ENCODE data around the gene MAPKAPK3.

MAPKAPK3 gene

DNA sequence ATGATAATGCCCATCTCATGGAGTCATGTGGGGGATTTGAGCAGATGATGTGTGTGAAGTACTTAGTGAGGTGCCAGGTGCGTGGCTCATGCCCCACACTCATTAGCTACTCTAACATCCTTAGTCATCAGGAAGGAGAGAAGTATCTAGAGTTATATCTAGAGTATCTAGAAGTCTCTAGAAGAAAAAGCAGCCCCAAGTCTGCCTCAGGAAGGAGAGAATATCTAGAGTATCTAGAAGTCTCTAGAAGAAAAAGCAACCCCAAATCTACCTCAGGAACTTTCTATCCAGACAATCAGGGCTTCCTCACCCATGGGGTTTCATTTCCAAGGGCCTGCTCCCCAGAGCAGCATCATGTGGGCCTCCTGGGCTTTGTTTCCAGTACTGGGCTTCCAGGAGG lies 33.1 kb downstream of the MAPKAPK3 start:
- DNase-seq (ENCODE audit: insufficient read length, low spot score) (no peak), FAIRE-seq (no peak)
- TF ChIP-seq, protein P1, sequence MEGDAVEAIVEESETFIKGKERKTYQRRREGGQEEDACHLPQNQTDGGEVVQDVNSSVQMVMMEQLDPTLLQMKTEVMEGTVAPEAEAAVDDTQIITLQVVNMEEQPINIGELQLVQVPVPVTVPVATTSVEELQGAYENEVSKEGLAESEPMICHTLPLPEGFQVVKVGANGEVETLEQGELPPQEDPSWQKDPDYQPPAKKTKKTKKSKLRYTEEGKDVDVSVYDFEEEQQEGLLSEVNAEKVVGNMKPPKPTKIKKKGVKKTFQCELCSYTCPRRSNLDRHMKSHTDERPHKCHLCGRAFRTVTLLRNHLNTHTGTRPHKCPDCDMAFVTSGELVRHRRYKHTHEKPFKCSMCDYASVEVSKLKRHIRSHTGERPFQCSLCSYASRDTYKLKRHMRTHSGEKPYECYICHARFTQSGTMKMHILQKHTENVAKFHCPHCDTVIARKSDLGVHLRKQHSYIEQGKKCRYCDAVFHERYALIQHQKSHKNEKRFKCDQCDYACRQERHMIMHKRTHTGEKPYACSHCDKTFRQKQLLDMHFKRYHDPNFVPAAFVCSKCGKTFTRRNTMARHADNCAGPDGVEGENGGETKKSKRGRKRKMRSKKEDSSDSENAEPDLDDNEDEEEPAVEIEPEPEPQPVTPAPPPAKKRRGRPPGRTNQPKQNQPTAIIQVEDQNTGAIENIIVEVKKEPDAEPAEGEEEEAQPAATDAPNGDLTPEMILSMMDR (IDR thresholded peaks at IDR 0.05; ENCODE audit: insufficient read depth, missing control alignments): no peak

GRCh38 chr3:50651445-50651844 lies 34.5 kb downstream of the MAPKAPK3 start:
- FAIRE-seq: no peak
- no peak for DNase-seq (ENCODE audit: insufficient read length, low spot score)
- TF ChIP-seq, protein P1 (IDR thresholded peaks at IDR 0.05; ENCODE audit: insufficient read depth, missing control alignments): no peak

DNA sequence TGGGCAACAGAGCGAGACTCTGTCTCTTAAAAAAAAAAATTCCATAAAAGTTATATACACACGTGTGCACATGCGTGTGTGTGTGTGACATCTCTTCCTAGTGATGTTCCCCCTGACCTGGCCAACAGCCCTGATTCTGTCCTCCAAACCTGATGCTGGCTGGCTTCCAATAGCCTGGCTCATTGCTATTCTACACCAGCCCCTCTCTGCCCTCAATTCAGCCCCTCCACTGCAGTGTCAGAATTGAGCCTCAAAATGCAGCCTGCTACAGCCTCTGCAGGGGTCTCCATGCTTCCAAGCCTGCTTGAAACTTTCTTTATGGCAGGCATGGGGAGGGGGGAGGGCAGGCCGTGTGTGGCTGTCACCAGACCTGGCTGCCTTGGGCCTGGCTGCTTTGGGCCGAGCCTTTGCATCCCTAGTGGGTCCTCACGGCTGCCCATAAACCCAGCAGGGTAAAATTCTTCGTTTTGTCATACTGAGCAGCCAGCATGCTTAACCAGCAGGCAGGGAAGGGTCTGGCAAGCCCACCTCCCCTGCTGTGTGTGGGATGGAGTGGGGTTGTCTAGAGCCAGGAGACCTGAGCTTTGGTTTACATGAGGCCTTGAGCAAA lies 35.1 kb downstream of the MAPKAPK3 start:
- TF ChIP-seq, protein P1 (IDR thresholded peaks at IDR 0.05; ENCODE audit: insufficient read depth, missing control alignments): no peak

GRCh38 chr3:50652709-50653108 lies 35.8 kb downstream of the MAPKAPK3 start:
- DNase-seq (ENCODE audit: insufficient read length, low spot score) (no peak), FAIRE-seq (no peak)
- TF ChIP-seq, protein P1 (IDR thresholded peaks at IDR 0.05; ENCODE audit: insufficient read depth, missing control alignments): peak; percentile 41

More for the DNA sequence above, 35.1 kb downstream of the MAPKAPK3 start:
- FAIRE-seq (no peak), DNase-seq (ENCODE audit: insufficient read length, low spot score) (no peak)

GRCh38 chr3:50653937-50654595 lies 37.1 kb downstream of the MAPKAPK3 start:
- no peak for DNase-seq (ENCODE audit: insufficient read length, low spot score)
- FAIRE-seq: no peak
- TF ChIP-seq, protein P1 (IDR thresholded peaks at IDR 0.05; ENCODE audit: insufficient read depth, missing control alignments): no peak

DNA sequence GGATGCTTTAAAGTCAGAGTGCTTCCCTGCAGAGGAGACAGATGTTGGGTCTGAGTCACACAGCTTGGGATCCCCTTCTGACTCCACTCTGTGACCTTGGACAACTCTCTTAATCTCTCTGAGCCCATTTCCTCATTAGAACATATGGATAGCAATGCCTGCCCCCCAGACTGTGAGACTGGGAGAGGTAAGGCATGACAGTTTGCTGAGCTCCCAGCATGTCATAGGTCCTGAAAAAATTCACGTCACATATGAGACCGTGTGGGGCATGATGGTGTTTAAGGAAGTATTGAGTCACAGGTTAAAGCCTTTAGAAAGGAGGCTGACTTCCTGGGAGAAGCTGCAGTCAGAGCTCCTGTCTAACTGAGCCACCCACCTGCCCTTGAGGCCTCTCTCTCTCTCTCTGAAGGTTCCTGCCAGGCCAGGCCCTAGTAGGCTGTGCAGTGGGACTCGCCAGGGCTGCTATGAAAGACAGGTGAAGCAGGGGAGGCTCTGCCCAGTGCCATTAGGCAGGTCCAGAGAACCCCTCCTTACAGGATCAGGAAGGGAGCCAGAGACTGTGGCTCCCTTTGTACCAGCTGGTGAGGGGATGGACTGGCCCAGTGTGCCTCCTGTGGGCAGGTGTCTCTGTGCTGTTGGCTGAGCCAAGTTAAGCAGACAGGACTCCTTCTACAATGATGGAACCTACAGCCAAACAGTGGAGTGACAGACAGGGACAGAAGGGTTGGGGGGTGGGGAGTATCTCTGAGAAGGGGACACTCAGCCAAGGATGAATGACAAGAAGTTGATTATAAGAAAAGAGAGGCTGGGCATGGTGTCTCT lies 38.3 kb downstream of the MAPKAPK3 start:
- DNase-seq (ENCODE audit: insufficient read length, low spot score) (no peak), FAIRE-seq (no peak)
- TF ChIP-seq, protein P1 (IDR thresholded peaks at IDR 0.05; ENCODE audit: insufficient read depth, missing control alignments): no peak
